ENCODE data around the gene LCMT1. TPM values are rescaled to one million over a fixed set of nuclear protein-coding genes. Genes with fewer than 3 reads are reported as not detected.

The LCMT1 gene
- total RNA-seq, 1 donor = 24.2 TPM

GRCh38 chr16:25224731-25225319 lies 113.3 kb downstream of the LCMT1 start:
- Histone ChIP-seq H3K27me3 (ENCODE audit: insufficient read depth, low read length) (no peaks in the 10 kb centered on the region), H3K4me1 (ENCODE audit: insufficient read depth, low read length) (no peaks in the 10 kb centered on the region), H3K9me3 (ENCODE audit: low read depth, low read length) (no peaks in the 10 kb centered on the region), H3K4me3 (ENCODE audit: low read length) (no peak overlapping the region)

Other genes with a start within 250 kb of the LCMT1 start
- 27.3 TPM for gene ARHGAP17, start 96.4 kb upstream of the LCMT1 start, total RNA-seq
- 0.21 TPM for gene AQP8, start 105.2 kb downstream of the LCMT1 start, total RNA-seq
- gene ZKSCAN2, start 146.1 kb downstream of the LCMT1 start, total RNA-seq = 6.0 TPM